Stimulated activated CD8-positive, alpha-beta memory T cell treated with anti-CD3 and anti-CD28 coated beads, Interleukin-4, amount 100 ng/mL, for 48 hours (primary cell): ENCODE data around the gene CEMP1.

Experiments
- DNase-seq: peaks from one replicate; pipeline ENCODE4 v3.0.0-alpha.2; 2020

The CEMP1 gene

GRCh38 chr16:2483939-2484897 lies 47.0 kb downstream of the CEMP1 start:
- DNase-seq = no peak

DNA sequence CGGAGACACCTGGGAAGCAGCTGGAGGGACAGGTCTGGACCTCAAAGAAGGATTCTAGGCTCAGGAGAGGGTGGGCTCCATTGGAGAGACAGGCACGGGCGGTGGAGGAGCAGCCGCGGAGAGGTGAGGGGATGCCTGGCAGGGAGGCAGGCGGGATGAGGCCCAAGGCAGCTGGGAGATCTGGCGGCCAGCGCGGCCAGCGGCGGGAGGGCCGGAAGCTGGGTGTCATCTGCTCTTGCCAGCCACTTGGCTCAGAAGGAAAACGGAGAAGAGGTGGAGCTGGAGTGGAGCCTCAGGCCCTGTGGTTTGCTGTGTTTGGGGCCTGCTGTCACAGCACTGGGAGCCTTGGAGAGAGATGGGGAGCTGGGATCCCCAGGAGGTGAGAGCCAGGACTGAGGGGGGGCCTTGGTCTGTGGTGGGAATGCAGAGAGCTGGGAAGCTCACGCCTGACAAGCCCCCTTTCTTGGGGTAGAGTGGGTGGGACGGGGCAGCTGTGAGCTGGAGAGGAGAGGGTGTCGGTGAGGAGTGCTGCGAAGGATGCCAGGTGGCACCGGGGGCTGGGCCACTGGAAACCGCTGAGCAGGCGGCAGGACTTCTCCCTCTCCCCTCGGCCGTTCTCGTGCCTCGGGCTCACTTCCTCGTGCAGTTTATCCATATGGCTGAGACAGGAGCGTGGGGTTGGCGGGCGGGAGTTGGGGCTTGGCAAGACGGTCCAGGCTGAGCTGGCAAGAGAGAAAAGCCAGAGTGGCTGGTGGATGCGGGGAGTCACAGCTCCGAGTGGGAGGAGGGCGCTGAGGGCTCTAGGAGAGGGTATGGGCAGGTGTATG lies 48.3 kb downstream of the CEMP1 start:
- no peak for DNase-seq

DNA sequence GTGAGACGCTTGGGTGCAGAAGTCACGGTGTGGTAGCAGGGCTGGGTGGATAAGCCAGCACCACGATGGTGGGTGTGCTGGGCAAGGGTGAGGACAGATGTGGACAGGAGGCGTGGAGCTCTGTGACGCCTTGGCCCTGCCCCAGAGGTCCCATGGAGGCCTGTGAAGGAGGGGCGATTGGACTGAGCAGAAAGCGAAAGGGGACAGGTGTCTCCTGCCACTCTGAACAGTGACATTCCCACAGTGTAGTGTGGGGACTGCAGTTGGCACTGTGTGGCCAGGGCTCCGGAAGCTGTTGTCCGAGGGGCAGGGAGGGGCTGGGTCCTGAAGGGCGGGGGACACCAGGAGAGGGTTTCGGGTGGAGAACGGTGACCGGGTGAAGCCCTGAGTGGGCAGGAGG lies 49.0 kb downstream of the CEMP1 start:
- no peak for DNase-seq

GRCh38 chr16:2481676-2482075 lies 49.5 kb downstream of the CEMP1 start:
- no peak for DNase-seq

GRCh38 chr16:2480948-2481347 lies 50.3 kb downstream of the CEMP1 start:
- DNase-seq = no peak
